ENCODE data around the gene HSD17B4. TPM values are rescaled to one million over a fixed set of nuclear protein-coding genes. Genes with fewer than 3 reads are reported as not detected.

HSD17B4 gene
- total and polyA plus RNA-seq, 9 of the 15 experiments (the other 6 are each of a cell fraction or from before 2014, with no cell fraction given) = 50.6 to 187 (median 94.6) TPM

DNA sequence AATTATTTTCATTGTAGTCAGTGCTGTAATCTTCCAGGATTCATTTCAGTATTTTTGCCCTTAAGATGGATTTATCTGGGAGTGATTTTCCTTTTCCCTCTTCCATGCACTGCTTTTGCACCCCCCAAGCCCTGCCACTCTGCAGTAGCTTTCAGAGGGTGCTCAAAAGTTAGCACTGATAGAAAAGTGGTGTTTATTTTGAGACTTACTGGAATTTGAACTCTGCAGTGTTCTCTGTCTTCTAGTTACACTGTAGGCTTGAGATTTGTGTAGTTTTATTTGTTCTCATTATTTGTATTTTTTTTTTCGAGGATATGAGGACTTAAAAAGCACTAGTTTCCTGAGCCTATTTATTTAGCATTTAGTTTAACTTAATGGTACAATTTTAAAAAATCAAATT lies 70.5 kb downstream of the HSD17B4 start (continued):
- no peak for TF ChIP-seq BRCA1 (IDR thresholded peaks at IDR 0.05)
- no peak for TF ChIP-seq BRCA1 (CRISPR knock-in tag; IDR thresholded peaks at IDR 0.05)
- no peak for TF ChIP-seq ZNF75A (CRISPR knock-in tag; IDR thresholded peaks at IDR 0.05)
- no peak for TF ChIP-seq DIDO1 (tag; IDR thresholded peaks at IDR 0.05; ENCODE audit: low read depth)

DNA sequence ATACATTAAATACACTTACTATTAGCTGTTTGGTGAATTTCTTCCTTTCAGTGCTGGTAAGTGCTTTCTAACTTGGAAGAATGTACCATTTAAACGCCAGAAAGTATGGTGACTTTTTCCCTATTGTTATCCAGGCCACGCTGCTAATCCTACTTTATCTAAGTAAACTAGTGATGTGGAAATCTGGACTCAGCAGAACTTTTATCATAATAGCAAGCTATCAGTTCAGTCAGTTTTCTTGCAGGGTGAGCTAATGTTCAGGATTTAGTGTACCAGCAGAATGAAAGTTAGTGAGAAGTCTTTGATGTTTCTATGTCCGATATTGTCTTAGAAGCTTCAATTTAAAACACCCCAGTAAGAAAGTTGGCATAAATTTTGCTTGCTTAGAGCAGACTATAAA lies 72.2 kb downstream of the HSD17B4 start:
- peak; percentile 49 for FAIRE-seq
- BruUV-seq (replicated peaks) = no TSS peak
- TF ChIP-seq, protein P1, sequence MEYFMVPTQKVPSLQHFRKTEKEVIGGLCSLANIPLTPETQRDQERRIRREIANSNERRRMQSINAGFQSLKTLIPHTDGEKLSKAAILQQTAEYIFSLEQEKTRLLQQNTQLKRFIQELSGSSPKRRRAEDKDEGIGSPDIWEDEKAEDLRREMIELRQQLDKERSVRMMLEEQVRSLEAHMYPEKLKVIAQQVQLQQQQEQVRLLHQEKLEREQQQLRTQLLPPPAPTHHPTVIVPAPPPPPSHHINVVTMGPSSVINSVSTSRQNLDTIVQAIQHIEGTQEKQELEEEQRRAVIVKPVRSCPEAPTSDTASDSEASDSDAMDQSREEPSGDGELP (CRISPR knock-in tag; IDR thresholded peaks at IDR 0.05; ENCODE audit: borderline replicate concordance) = no peak
- TF ChIP-seq, protein P2, sequence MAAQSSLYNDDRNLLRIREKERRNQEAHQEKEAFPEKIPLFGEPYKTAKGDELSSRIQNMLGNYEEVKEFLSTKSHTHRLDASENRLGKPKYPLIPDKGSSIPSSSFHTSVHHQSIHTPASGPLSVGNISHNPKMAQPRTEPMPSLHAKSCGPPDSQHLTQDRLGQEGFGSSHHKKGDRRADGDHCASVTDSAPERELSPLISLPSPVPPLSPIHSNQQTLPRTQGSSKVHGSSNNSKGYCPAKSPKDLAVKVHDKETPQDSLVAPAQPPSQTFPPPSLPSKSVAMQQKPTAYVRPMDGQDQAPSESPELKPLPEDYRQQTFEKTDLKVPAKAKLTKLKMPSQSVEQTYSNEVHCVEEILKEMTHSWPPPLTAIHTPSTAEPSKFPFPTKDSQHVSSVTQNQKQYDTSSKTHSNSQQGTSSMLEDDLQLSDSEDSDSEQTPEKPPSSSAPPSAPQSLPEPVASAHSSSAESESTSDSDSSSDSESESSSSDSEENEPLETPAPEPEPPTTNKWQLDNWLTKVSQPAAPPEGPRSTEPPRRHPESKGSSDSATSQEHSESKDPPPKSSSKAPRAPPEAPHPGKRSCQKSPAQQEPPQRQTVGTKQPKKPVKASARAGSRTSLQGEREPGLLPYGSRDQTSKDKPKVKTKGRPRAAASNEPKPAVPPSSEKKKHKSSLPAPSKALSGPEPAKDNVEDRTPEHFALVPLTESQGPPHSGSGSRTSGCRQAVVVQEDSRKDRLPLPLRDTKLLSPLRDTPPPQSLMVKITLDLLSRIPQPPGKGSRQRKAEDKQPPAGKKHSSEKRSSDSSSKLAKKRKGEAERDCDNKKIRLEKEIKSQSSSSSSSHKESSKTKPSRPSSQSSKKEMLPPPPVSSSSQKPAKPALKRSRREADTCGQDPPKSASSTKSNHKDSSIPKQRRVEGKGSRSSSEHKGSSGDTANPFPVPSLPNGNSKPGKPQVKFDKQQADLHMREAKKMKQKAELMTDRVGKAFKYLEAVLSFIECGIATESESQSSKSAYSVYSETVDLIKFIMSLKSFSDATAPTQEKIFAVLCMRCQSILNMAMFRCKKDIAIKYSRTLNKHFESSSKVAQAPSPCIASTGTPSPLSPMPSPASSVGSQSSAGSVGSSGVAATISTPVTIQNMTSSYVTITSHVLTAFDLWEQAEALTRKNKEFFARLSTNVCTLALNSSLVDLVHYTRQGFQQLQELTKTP (IDR thresholded peaks at IDR 0.05; ENCODE audit: low read depth in 1 of 2, partially characterized antibody in 2 of 2) = no peak
- no peak for TF ChIP-seq ETV5 (CRISPR knock-in tag; IDR thresholded peaks at IDR 0.05; ENCODE audit: low read depth)
- TF ChIP-seq ZNF444 (CRISPR knock-in tag; IDR thresholded peaks at IDR 0.05) = no peak
- TF ChIP-seq ELF1 (tag; IDR thresholded peaks at IDR 0.05) = no peak
- TF ChIP-seq MCM5 (IDR thresholded peaks at IDR 0.05; ENCODE audit: low read depth) = no peak
- TF ChIP-seq BACH1 (tag; IDR thresholded peaks at IDR 0.05) = no peak
- TF ChIP-seq, protein P3, sequence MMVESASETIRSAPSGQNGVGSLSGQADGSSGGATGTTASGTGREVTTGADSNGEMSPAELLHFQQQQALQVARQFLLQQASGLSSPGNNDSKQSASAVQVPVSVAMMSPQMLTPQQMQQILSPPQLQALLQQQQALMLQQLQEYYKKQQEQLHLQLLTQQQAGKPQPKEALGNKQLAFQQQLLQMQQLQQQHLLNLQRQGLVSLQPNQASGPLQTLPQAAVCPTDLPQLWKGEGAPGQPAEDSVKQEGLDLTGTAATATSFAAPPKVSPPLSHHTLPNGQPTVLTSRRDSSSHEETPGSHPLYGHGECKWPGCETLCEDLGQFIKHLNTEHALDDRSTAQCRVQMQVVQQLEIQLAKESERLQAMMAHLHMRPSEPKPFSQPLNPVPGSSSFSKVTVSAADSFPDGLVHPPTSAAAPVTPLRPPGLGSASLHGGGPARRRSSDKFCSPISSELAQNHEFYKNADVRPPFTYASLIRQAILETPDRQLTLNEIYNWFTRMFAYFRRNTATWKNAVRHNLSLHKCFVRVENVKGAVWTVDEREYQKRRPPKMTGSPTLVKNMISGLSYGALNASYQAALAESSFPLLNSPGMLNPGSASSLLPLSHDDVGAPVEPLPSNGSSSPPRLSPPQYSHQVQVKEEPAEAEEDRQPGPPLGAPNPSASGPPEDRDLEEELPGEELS (CRISPR knock-in tag; IDR thresholded peaks at IDR 0.05; ENCODE audit: borderline replicate concordance) = no peak

More for the DNA sequence above, 72.2 kb downstream of the HSD17B4 start:
- in situ Hi-C loops (cut with MboI) (no loop called here), intact Hi-C loops (cut with micrococcal nuclease) (no loop called here)
- Histone ChIP-seq H3K27me3 (ENCODE audit: control insufficient read depth in 2 of 2, insufficient read depth in 2 of 2, low read length in 2 of 2) (no peaks in the 10 kb centered on the region), H3K4me2 (ENCODE audit: insufficient read depth, low read length) (no peak overlapping the region), H4K20me1 (replicated peaks; ENCODE audit: control insufficient read depth, insufficient read depth, low read length) (no peaks in the 10 kb centered on the region), H3K9me1 (ENCODE audit: control insufficient read depth, insufficient read depth, low read length) (no peaks in the 10 kb centered on the region), H3K9ac (ENCODE audit: insufficient read depth in 1 of 2, low read depth in 2 of 2, low read length in 2 of 2) (no peak overlapping the region), H2AFZ (ENCODE audit: low read depth, low read length) (no peak overlapping the region), H3K4me3 (no peak overlapping the region), H3K4me1 (replicated peaks in 1 of 2; ENCODE audit: control insufficient read depth in 2 of 2, insufficient read depth in 2 of 2, low read length in 2 of 2) (no peaks in the 10 kb centered on the region), H3K9me3 (replicated peaks; ENCODE audit: control insufficient read depth, insufficient read depth, low read depth, low read length) (no peaks in the 10 kb centered on the region), H3K36me3 (ENCODE audit: control insufficient read depth, insufficient read depth, low read length) (peaks cover 5% of the 10 kb centered on the region; the same call in 1 of the 3 replicates), H3K27ac (ENCODE audit: extremely low read depth, low read depth, low read length) (no peak overlapping the region), H3K79me2 (ENCODE audit: control insufficient read depth, insufficient read depth, low read length) (no peaks in the 10 kb centered on the region)
- ChIA-PET CTCF (ENCODE audit: low intra/inter-chr PET ratio) (no interaction called here), POLR2A (no interaction called here)
- no peak for DNase-seq (ENCODE audit: extremely low read depth in 1 of 4, low spot score in 3 of 4)
- ATAC-seq = no peak
- 44% methylated on average over 3 of the region's 3 CpGs for WGBS (ENCODE audit: insufficient coverage, low coverage, missing lambda C conversion rate)
